ENCODE results near the gene PPP3CB. TPM values are rescaled to one million over a fixed set of nuclear protein-coding genes. Genes with fewer than 3 reads are reported as not detected.

Gene PPP3CB
- total RNA-seq, 4 donors from 2014 or later, result 24.1 to 40.2 (median 30.6) TPM

- intact Hi-C loops (cut with DNase I), result no loop called here
- Histone ChIP-seq H3K27ac (no peak overlapping the region), H3K4me3 (no peak overlapping the region), H3K4me1 (no peaks in the 10 kb centered on the region), H3K36me3 (peaks cover 0 to 61% (median 0%) of the 10 kb centered on the region in 3 donors), H3K27me3 (no peaks in the 10 kb centered on the region), H3K9me3 (no peaks in the 10 kb centered on the region)
- 86 to 91% methylated on average over 2 of the region's 2 CpGs for WGBS, 2 donors
- TF ChIP-seq POLR2A (IDR thresholded peaks at IDR 0.05), result no peak
- DNase-seq, result no peak
These were observed 39.5 kb downstream of the PPP3CB start for GRCh38 chr10:73456187-73456890.

- TF ChIP-seq CTCF (IDR thresholded peaks at IDR 0.05) (no peak), POLR2A (IDR thresholded peaks at IDR 0.05) (no peak)
- peaks cover 0 to 66% (median 0%) of the 10 kb centered on the region in 3 donors for H3K36me3 ChIP-seq
- intact Hi-C loops (cut with DNase I), result no loop called here
- DNase-seq, result no peak
- H3K4me1 ChIP-seq, result no peaks in the 10 kb centered on the region
- H3K9me3 ChIP-seq, result no peaks in the 10 kb centered on the region
- WGBS, 2 donors, result 64 to 92% methylated on average over 1 of the region's 1 CpG
- H3K4me3 ChIP-seq, result no peak overlapping the region
- H3K27ac ChIP-seq, result no peak overlapping the region
- no peaks in the 10 kb centered on the region for H3K27me3 ChIP-seq
These were observed 46.7 kb downstream of the PPP3CB start for GRCh38 chr10:73449113-73449512.

- 63 to 100% methylated on average over 1 of the region's 1 CpG for WGBS, 2 donors
- Histone ChIP-seq H3K4me1 (no peaks in the 10 kb centered on the region), H3K4me3 (no peak overlapping the region), H3K9me3 (no peaks in the 10 kb centered on the region), H3K27me3 (no peaks in the 10 kb centered on the region), H3K36me3 (peaks cover 0 to 65% (median 0%) of the 10 kb centered on the region in 3 donors), H3K27ac (no peak overlapping the region)
- no peak for TF ChIP-seq CTCF (IDR thresholded peaks at IDR 0.05)
- TF ChIP-seq POLR2A (IDR thresholded peaks at IDR 0.05), result no peak
- no peak for DNase-seq
- intact Hi-C loops (cut with DNase I), result no loop called here
These were observed 47.4 kb downstream of the PPP3CB start for GRCh38 chr10:73448384-73448783.

- intact Hi-C loops (cut with DNase I), result no loop called here
- H3K4me3 ChIP-seq, result no peak overlapping the region
- DNase-seq, result no peak
These were observed 48.9 kb downstream of the PPP3CB start for GRCh38 chr10:73446926-73447325.

GRCh38 chr10:73444457-73444856, 51.4 kb downstream of the PPP3CB start:
- Histone ChIP-seq H3K27me3 (no peaks in the 10 kb centered on the region), H3K9me3 (no peaks in the 10 kb centered on the region), H3K36me3 (peaks cover 0 to 54% (median 0%) of the 10 kb centered on the region in 3 donors), H3K4me3 (no peak overlapping the region), H3K27ac (no peak overlapping the region), H3K4me1 (no peaks in the 10 kb centered on the region)
- TF ChIP-seq CTCF (IDR thresholded peaks at IDR 0.05), result no peak
- no peak for TF ChIP-seq POLR2A (IDR thresholded peaks at IDR 0.05)
- intact Hi-C loops (cut with DNase I), result no loop called here
- WGBS, 2 donors, result 82 to 100% methylated on average over 1 of the region's 1 CpG
- DNase-seq, result no peak

More at GRCh38 chr10:73446926-73447325, 48.9 kb downstream of the PPP3CB start:
- no peaks in the 10 kb centered on the region for H3K4me1 ChIP-seq
- no peaks in the 10 kb centered on the region for H3K9me3 ChIP-seq
- peaks cover 0 to 58% (median 0%) of the 10 kb centered on the region in 3 donors for H3K36me3 ChIP-seq
- no peak overlapping the region for H3K27ac ChIP-seq
- no peaks in the 10 kb centered on the region for H3K27me3 ChIP-seq
- TF ChIP-seq POLR2A (IDR thresholded peaks at IDR 0.05), result no peak
- no peak for TF ChIP-seq CTCF (IDR thresholded peaks at IDR 0.05)
